Transverse colon (tissue), 4 donors: ENCODE results near the gene SERPINB1. TPM values are rescaled to one million over a fixed set of nuclear protein-coding genes. Genes with fewer than 3 reads are reported as not detected.

ENCODE experiments used
- DNase-seq: peaks from one replicate; pipeline ENCODE4 v3.0.0-alpha.2; 2019
- H3K27ac ChIP-seq, 4 donors: fragments of 200-600 bp; sonication (generic); 2 replicates each; pipeline ENCODE4 v1.5.1; 2016 to 2018; ENCODE audit warnings: inconsistent platforms in 4 of 4
- H3K27me3 ChIP-seq: fragments of 200-600 bp; sonication (generic); 2 replicates; pipeline ENCODE4 v1.5.1; 2017; ENCODE audit warnings: inconsistent platforms
- H3K36me3 ChIP-seq, 4 donors: fragments of 200-600 bp; sonication (generic); 2 replicates each; pipeline ENCODE4 v1.5.1; 2017 to 2019; ENCODE audit warnings: inconsistent platforms in 4 of 4
- H3K4me1 ChIP-seq, 4 donors: fragments of 200-600 bp; sonication (generic); 2 replicates each; pipeline ENCODE4 v1.5.1; 2017 to 2020; ENCODE audit warnings: inconsistent platforms in 4 of 4
- H3K4me3 ChIP-seq, 4 donors: fragments of 200-600 bp; sonication (generic); 1 replicate in 1 of 4; 2 replicates in 3 of 4; pipeline versions ENCODE4 v1.5.1 to v1.6.1; 2017 to 2019; ENCODE audit warnings: inconsistent platforms in 4 of 4
- H3K9me3 ChIP-seq, 2 donors: fragments of 200-600 bp; sonication (generic); 2 replicates each; pipeline ENCODE4 v1.5.1; 2017 to 2019; ENCODE audit warnings: inconsistent platforms in 2 of 2
- EP300 ChIP-seq: sonication (generic); formaldehyde crosslinking; IDR thresholded peaks from one replicate; pipeline ENCODE4 v1.6.1; 2017; ENCODE audit warnings: antibody characterized with exemption, low read depth
- POLR2A ChIP-seq: fragments of 450-650 bp; IDR thresholded peaks from one replicate; pipeline ENCODE4 v1.6.1; 2016; ENCODE audit warnings: antibody characterized with exemption, mild to moderate bottlenecking, moderate library complexity
- POLR2AphosphoS5 ChIP-seq, 3 donors: sonication (generic); formaldehyde crosslinking; IDR thresholded peaks; one replicate each; pipeline ENCODE4 v1.6.1; 2016; ENCODE audit warnings: antibody characterized with exemption in 3 of 3
- WGBS, 2 donors: methylation state at CpG; one replicate each; pipeline ENCODE4 v1.1.5; 2018; ENCODE audit warnings: low coverage in 1 of 2; 5-methylcytosine and 5-hydroxymethylcytosine counted together
- in situ Hi-C, 4 donors: fragments of 200-750 bp; cut with MboI; loops; one replicate each; pipeline versions ENCODE4 v1.15.0 to v1.15.1; 2017; ENCODE audit warnings: low sequenced_read_pairs in 3 of 4, low pct_ligation_motif_present in 1 of 4, low pct_unique_long_range_greater_than_20kb in 1 of 4
- intact Hi-C: fragments of 100-400 bp; cut with DNase I; formaldehyde crosslinking; loops from one replicate; pipeline ENCODE4 v1.15.1; 2023; ENCODE audit warnings: low total_unique reads
- total RNA-seq, 4 donors: library from RNA; depleted of rRNA; stranded (reverse); fragments of >200 nt; gene quantifications; one replicate each; pipeline ENCODE4 v1.1.0, GENCODE V29; 2016
- TF ChIP-seq, protein P1 (sequence below), 5 experiments: fragments of 200-600 bp in 3 of 5; fragments of 450-650 bp in 2 of 5; sonication (generic) in 3 of 5; IDR thresholded peaks; 1 replicate in 2 of 5; 2 replicates in 3 of 5; pipeline ENCODE4 v1.5.1; 2016 to 2017; ENCODE audit warnings: antibody characterized with exemption in 5 of 5, inconsistent platforms in 3 of 5, mild to moderate bottlenecking in 2 of 5, moderate library complexity in 1 of 5

Gene SERPINB1
- total RNA-seq, 4 donors from 2014 or later, result 22.3 to 140 (median 88.4) TPM

DNA sequence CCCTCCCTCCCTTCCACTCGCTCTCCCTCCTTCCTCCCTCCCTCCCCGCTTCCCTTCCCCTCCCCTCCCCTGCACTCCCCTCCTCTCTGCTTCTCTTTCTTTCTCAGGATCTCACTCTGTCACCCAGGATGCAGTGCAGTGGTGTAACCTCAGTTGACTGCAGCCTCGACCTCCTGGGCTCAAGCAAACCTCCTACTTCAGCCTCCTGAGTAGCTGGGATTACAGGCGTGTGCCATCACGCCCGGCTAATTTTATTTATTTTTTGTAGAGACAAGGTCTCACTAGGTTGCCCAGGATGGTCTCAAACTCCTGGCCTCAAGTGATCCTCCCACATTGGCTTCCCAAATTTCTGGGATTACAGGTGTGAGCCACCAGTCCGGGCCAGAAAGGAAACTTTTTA, 23.6 kb upstream of the SERPINB1 start:
- 87 to 100% methylated on average over 3 to 7 of the region's 7 CpGs for WGBS, 2 donors
- intact Hi-C loops, result no loop called here
- Histone ChIP-seq H3K36me3 (no peaks in the 10 kb centered on the region), H3K4me1 (peaks cover 0 to 15% (median 0%) of the 10 kb centered on the region in 4 donors), H3K4me3 (no peak overlapping the region), H3K27ac (no peak overlapping the region), H3K9me3 (no peaks in the 10 kb centered on the region), H3K27me3 (no peaks in the 10 kb centered on the region)
- no peak for DNase-seq
- no peak for TF ChIP-seq POLR2A
- no peak for TF ChIP-seq EP300
- TF ChIP-seq, protein P1, sequence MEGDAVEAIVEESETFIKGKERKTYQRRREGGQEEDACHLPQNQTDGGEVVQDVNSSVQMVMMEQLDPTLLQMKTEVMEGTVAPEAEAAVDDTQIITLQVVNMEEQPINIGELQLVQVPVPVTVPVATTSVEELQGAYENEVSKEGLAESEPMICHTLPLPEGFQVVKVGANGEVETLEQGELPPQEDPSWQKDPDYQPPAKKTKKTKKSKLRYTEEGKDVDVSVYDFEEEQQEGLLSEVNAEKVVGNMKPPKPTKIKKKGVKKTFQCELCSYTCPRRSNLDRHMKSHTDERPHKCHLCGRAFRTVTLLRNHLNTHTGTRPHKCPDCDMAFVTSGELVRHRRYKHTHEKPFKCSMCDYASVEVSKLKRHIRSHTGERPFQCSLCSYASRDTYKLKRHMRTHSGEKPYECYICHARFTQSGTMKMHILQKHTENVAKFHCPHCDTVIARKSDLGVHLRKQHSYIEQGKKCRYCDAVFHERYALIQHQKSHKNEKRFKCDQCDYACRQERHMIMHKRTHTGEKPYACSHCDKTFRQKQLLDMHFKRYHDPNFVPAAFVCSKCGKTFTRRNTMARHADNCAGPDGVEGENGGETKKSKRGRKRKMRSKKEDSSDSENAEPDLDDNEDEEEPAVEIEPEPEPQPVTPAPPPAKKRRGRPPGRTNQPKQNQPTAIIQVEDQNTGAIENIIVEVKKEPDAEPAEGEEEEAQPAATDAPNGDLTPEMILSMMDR (IDR thresholded peaks at IDR 0.05), result no peak
- no peak for TF ChIP-seq POLR2AphosphoS5 (IDR thresholded peaks at IDR 0.05)
- in situ Hi-C loops, result no loop called here

DNA sequence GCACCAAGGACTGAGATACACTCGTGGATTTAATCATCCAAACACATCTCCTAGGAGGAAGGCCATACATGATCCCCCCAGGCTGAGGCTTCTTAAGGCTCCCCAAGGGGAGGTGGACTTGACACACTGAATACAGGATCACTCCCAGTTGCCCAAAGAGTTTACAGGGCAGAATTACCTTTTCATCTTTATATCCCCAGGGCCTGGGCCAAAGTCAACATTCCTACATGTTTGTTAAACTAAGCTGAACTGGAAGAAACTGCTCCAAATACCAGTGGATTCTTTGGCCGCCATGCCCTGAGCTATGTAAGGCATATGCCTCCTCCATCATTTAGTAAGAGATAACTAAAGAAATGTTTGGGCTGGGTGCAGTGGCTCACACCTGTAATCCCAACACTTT, 22.2 kb upstream of the SERPINB1 start:
- 20 to 53% methylated on average over 1 to 2 of the region's 2 CpGs for WGBS, 2 donors
- Histone ChIP-seq H3K4me3 (no peak overlapping the region), H3K27ac (no peak overlapping the region), H3K9me3 (no peaks in the 10 kb centered on the region), H3K27me3 (no peaks in the 10 kb centered on the region), H3K4me1 (peaks cover 0 to 17% (median under 1%) of the 10 kb centered on the region in 4 donors), H3K36me3 (no peaks in the 10 kb centered on the region)
- intact Hi-C loops (no loop called here), in situ Hi-C loops (no loop called here)
- DNase-seq, result no peak
- TF ChIP-seq EP300 (no peak), POLR2AphosphoS5 (IDR thresholded peaks at IDR 0.05) (no peak), POLR2A (no peak)
- TF ChIP-seq, protein P1 (IDR thresholded peaks at IDR 0.05), result no peak

DNA sequence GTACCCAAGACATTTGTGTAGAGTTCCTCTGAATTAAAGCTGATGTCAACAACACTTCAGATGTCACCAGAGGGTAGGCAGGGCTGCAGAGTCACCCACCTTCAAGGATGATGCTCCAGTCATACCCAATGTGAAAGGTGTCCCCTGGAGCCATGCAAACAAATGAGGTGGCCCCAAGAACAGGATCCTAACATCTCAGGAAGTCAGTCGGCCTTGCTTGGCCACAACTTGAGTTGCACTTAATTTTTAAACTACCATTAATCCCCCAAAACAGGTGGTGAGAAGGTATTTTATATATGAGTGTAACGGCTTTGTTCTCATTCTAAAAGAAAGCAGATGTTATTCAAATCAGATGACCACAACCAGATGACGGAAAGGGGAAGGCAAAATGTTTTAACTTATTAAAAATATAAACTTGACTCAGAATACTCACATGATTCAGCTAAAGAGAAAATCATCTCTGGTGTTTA, 21.1 kb upstream of the SERPINB1 start:
- DNase-seq, result no peak
- intact Hi-C loops, result no loop called here

DNA sequence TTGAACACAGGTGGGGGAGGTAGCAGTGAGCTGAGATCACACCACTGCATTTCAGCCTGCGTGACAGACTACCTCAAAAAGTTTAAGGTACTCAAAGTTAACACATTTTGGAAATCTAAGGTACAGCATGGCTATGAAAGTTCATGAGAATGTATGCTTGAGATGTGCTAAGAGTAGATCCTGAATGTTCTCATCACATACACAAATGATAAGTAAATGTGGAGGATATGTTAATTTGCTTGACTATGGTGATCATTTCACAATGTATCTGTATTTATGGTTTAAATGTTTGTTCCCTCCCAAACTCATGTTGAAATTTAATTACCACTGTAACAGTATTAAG, 20.1 kb upstream of the SERPINB1 start:
- DNase-seq, result no peak
- Histone ChIP-seq H3K36me3 (no peaks in the 10 kb centered on the region), H3K4me3 (no peak overlapping the region), H3K9me3 (no peaks in the 10 kb centered on the region), H3K27ac (peak overlapping the region in 1 of 4 donors; percentile 21), H3K27me3 (no peaks in the 10 kb centered on the region), H3K4me1 (peaks cover 6 to 35% (median 11%) of the 10 kb centered on the region in 4 donors)
- in situ Hi-C loops (no loop called here), intact Hi-C loops (no loop called here)
- 63% methylated on average over 1 of the region's 1 CpG; no CpG with 5 or more reads in 1 of the 2 donors for WGBS, 2 donors
- TF ChIP-seq, protein P1 (IDR thresholded peaks at IDR 0.05), result no peak
- TF ChIP-seq POLR2AphosphoS5 (IDR thresholded peaks at IDR 0.05) (no peak), POLR2A (no peak), EP300 (no peak)

More for the DNA sequence above, 21.1 kb upstream of the SERPINB1 start:
- Histone ChIP-seq H3K4me3 (no peak overlapping the region), H3K27me3 (no peaks in the 10 kb centered on the region), H3K9me3 (no peaks in the 10 kb centered on the region), H3K4me1 (peaks cover 1 to 26% (median 8%) of the 10 kb centered on the region in 4 donors), H3K27ac (no peak overlapping the region), H3K36me3 (no peaks in the 10 kb centered on the region)
- WGBS, 2 donors, result 59 to 63% methylated on average over 3 of the region's 3 CpGs
- TF ChIP-seq EP300, result no peak
- TF ChIP-seq, protein P1 (IDR thresholded peaks at IDR 0.05), result no peak
- TF ChIP-seq POLR2A, result no peak
- no peak for TF ChIP-seq POLR2AphosphoS5 (IDR thresholded peaks at IDR 0.05)
- in situ Hi-C loops, result no loop called here
